Placental pericyte (primary cell): Measurements from ENCODE around the gene ARHGEF28. TPM values are rescaled to one million over a fixed set of nuclear protein-coding genes. Genes with fewer than 3 reads are reported as not detected.

Source experiments
- small RNA-seq: library from RNA; depleted of rRNA; stranded (forward); fragments of <200 nt; gene quantifications from one replicate; pipeline ENCODE3, GENCODE V24; 2012; ENCODE audit warnings: low replicate concordance
- total RNA-seq: library from RNA; depleted of rRNA; stranded (reverse); fragments of >200 nt; gene quantifications from 2 replicates; pipeline ENCODE4 v1.2.3, GENCODE V29; 2012

ARHGEF28 gene
- 14.7 and 39.2 TPM in 2 replicates for total RNA-seq

GRCh38 chr5:73625944-73626811 lies at the start of gene ARHGEF28:
ARHGEF28 (plus strand) TSS chr5:73626196; CDS start chr5:73684852, 58,656 bp downstream.

Small RNA genes within 50 kb of the gene (small RNA-seq; reads per million reads assigned to genes)
- not detected for gene RNU7-196P

Other genes starting within 250 kb of the ARHGEF28 start
- 2.4 and 23.6 TPM in 2 replicates for gene FOXD1, start 177.4 kb upstream of the ARHGEF28 start, total RNA-seq
- 265 and 383 TPM in 2 replicates for gene BTF3, start 127.8 kb upstream of the ARHGEF28 start, total RNA-seq
- 15.3 and 16.9 TPM in 2 replicates for gene ANKRA2, start 60.6 kb upstream of the ARHGEF28 start, total RNA-seq
- 22.3 and 45.0 TPM in 2 replicates for gene UTP15, start 60.5 kb upstream of the ARHGEF28 start, total RNA-seq